Fibroblast of lung (primary cell): ENCODE measurements around the gene OR5P2. TPM values are rescaled to one million over a fixed set of nuclear protein-coding genes. Genes with fewer than 3 reads are reported as not detected.
"Not testable (repeated sequence)": the region's sequence is repeated elsewhere in the genome, so short reads cannot be mapped to it uniquely, and the experiment has no call there.

Experiments used
- DNase-seq, 2 donors: peaks; one replicate each; pipeline versions ENCODE4 v3.0.0 to v3.0.0-alpha.2; 2010; ENCODE audit warnings: low read depth in 2 of 2
- H2AFZ ChIP-seq: 2 replicates; pipeline ENCODE4 v1.5.1; 2012; ENCODE audit warnings: low read length, control low read depth, inconsistent platforms
- H3K27ac ChIP-seq: 2 replicates; pipeline ENCODE4 v1.5.1; 2011; ENCODE audit warnings: low read length, control low read depth; ENCODE audit not compliant: insufficient read depth
- H3K27me3 ChIP-seq: 2 replicates; pipeline ENCODE4 v1.5.1; 2011; ENCODE audit warnings: mild to moderate bottlenecking, low read length; ENCODE audit not compliant: control insufficient read depth, insufficient read depth
- H3K36me3 ChIP-seq: 2 replicates; pipeline ENCODE4 v1.5.1; 2011; ENCODE audit warnings: low read length; ENCODE audit not compliant: control insufficient read depth, insufficient read depth
- H3K4me1 ChIP-seq: 2 replicates; pipeline ENCODE4 v1.5.1; 2011; ENCODE audit warnings: low read length; ENCODE audit not compliant: control insufficient read depth, insufficient read depth; ENCODE audit errors: extremely low read depth
- H3K4me2 ChIP-seq: 2 replicates; pipeline ENCODE4 v1.5.1; 2011; ENCODE audit warnings: low read length, control low read depth; ENCODE audit not compliant: insufficient read depth; ENCODE audit errors: extremely low read depth
- H3K4me3 ChIP-seq, 4 experiments: fragments of 200-600 bp in 1 of 4; sonication (generic) in 1 of 4; replicated peaks in 1 of 4; 2 replicates each; pipeline ENCODE4 v1.5.1; 2011 to 2016; ENCODE audit warnings: low read length in 4 of 4, low read depth in 3 of 4, mild to moderate bottlenecking in 3 of 4, control low read depth in 2 of 4, inconsistent platforms in 1 of 4, mixed read lengths in 1 of 4; ENCODE audit not compliant: insufficient read depth in 1 of 4; ENCODE audit errors: control extremely low read depth in 1 of 4
- H3K79me2 ChIP-seq: 2 replicates; pipeline ENCODE4 v1.5.1; 2012; ENCODE audit warnings: mild to moderate bottlenecking, low read length, inconsistent platforms; ENCODE audit not compliant: control insufficient read depth, insufficient read depth
- H3K9ac ChIP-seq: 2 replicates; pipeline ENCODE4 v1.5.1; 2011; ENCODE audit warnings: mild to moderate bottlenecking, low read length, control low read depth; ENCODE audit not compliant: insufficient read depth
- H3K9me3 ChIP-seq: 2 replicates; pipeline ENCODE4 v1.5.1; 2012; ENCODE audit warnings: low read depth, low read length; ENCODE audit not compliant: control insufficient read depth, insufficient read depth
- H4K20me1 ChIP-seq: 2 replicates; pipeline ENCODE4 v1.5.1; 2011; ENCODE audit warnings: low read length; ENCODE audit not compliant: control insufficient read depth, insufficient read depth; ENCODE audit errors: extremely low read depth
- CTCF ChIP-seq, 2 donors: IDR thresholded peaks in 1 of 2; conservative IDR thresholded peaks in 1 of 2; 1 replicate in 1 of 2; 2 replicates in 1 of 2; pipeline ENCODE4 v1.5.1; 2011 to 2012; ENCODE audit warnings: low read length in 2 of 2, control low read depth in 1 of 2, inconsistent platforms in 1 of 2, low read depth in 1 of 2, mild to moderate bottlenecking in 1 of 2
- EZH2 ChIP-seq: IDR thresholded peaks from 2 replicates; pipeline ENCODE4 v1.5.1; 2012; ENCODE audit warnings: low read length, control low read depth, mild to moderate bottlenecking; ENCODE audit errors: missing control alignments
- polyA plus RNA-seq, 2 donors: library from polyadenylated mRNA; depleted of rRNA in 1 of 2; stranded (reverse) in 1 of 2; unstranded in 1 of 2; fragments of >200 nt; gene quantifications; 2 replicates each; pipeline ENCODE4 v1.2.1, GENCODE V29; 2011 to 2012; ENCODE audit warnings: missing spikeins in 1 of 2
- total RNA-seq: library from RNA; depleted of rRNA; stranded (reverse); fragments of >200 nt; gene quantifications from 2 replicates; pipeline ENCODE4 v1.2.1, GENCODE V29; 2014

Gene OR5P2
- total and polyA plus RNA-seq, 2 donors (not counting 1 experiment from before 2014, with no cell fraction given): 0.17 TPM; not detected in 1

DNA sequence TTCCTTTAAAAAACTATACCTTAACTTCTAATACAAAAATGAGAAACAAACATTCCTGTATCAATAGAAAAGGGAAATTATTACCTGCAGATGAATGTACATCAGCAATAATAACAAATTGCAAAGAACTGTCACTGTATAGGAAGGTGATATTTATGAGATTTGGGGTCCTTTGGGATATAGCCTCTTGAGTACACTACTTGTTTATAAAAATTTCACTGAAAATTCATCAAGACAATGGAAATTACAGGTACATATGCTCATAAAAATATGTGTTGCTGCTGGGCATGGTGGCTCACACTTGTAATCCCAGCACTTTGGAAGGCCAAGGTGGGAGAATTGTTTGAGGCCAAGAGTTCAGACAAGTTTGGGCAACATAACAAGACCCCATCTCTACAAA is 34.0 kb upstream of the OR5P2 start, which contains the start of gene OR5P3:
TSS of gene OR5P3 (minus strand) at position 101 of the 400 bp plus-strand sequence.
- no peaks in the 10 kb centered on the region for H3K36me3 ChIP-seq
- DNase-seq: no peak
- H3K4me1 ChIP-seq: no peaks in the 10 kb centered on the region
- H3K4me2 ChIP-seq: no peak within 1 kb of the TSS
- H3K4me3 ChIP-seq: no peak within 1 kb of the TSS
- no peak within 1 kb of the TSS for H3K9ac ChIP-seq
- H2AFZ ChIP-seq: no peak within 1 kb of the TSS
- H3K27me3 ChIP-seq: no peaks in the 10 kb centered on the region
- no peaks in the 10 kb centered on the region for H3K79me2 ChIP-seq
- H4K20me1 ChIP-seq: no peaks in the 10 kb centered on the region
- H3K9me3 ChIP-seq: no peaks in the 10 kb centered on the region
- TF ChIP-seq CTCF (conservative IDR thresholded peaks at IDR 0.05 in 1 of 2, IDR thresholded peaks at IDR 0.05 in 1 of 2; ENCODE audit: low read depth in 1 of 2, low read length in 2 of 2) (no peak), EZH2 (no peak)
- H3K27ac ChIP-seq: no peak within 1 kb of the TSS

- Histone ChIP-seq H3K4me3 (no peak overlapping the region), H3K4me2 (no peak overlapping the region), H4K20me1 (no peaks in the 10 kb centered on the region), H2AFZ (no peak overlapping the region), H3K36me3 (no peaks in the 10 kb centered on the region), H3K27ac (no peak overlapping the region), H3K27me3 (no peaks in the 10 kb centered on the region), H3K9ac (no peak overlapping the region), H3K9me3 (no peaks in the 10 kb centered on the region), H3K79me2 (no peaks in the 10 kb centered on the region), H3K4me1 (no peaks in the 10 kb centered on the region)
- DNase-seq: no peak
- TF ChIP-seq EZH2 (no peak), CTCF (conservative IDR thresholded peaks at IDR 0.05 in 1 of 2, IDR thresholded peaks at IDR 0.05 in 1 of 2; ENCODE audit: low read depth in 1 of 2, low read length in 2 of 2) (no peak)
Measured at GRCh38 chr11:7826324-7826723, 29.6 kb upstream of the OR5P2 start.

- not testable (repeated sequence) for H3K9ac ChIP-seq, H2AFZ ChIP-seq, H3K27ac ChIP-seq, H3K4me1 ChIP-seq, H3K9me3 ChIP-seq, H3K79me2 ChIP-seq, H4K20me1 ChIP-seq, DNase-seq, H3K27me3 ChIP-seq, H3K4me2 ChIP-seq, H3K36me3 ChIP-seq, H3K4me3 ChIP-seq
Measured at GRCh38 chr11:7820417-7820816, 23.7 kb upstream of the OR5P2 start.

GRCh38 chr11:7814897-7815296 is 18.2 kb upstream of the OR5P2 start:
- not testable (repeated sequence) for H3K4me2 ChIP-seq, H3K27ac ChIP-seq, H3K4me3 ChIP-seq, H3K36me3 ChIP-seq, H4K20me1 ChIP-seq, H3K79me2 ChIP-seq, H3K4me1 ChIP-seq, H3K9me3 ChIP-seq, DNase-seq, H2AFZ ChIP-seq, H3K9ac ChIP-seq, H3K27me3 ChIP-seq

DNA sequence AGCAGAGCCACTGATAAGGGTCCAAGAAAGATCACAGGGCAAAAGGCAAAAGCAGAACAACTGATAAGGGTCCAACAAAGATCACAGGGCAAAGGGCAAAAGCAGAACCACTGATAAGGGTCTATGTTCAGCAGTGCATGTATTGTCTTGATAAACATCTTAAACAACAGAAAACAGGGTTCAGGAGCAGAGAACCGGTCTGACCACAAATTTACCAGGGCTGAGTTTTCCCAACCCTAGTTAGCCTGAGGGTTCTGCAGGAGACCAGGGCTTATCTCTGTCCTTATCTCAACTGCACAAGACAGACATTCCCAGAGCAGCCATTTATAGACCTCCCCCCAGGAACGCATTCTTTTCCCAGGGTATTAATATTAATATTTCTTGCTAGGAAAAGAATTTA is 13.6 kb upstream of the OR5P2 start:
- H4K20me1 ChIP-seq, H3K4me1 ChIP-seq, H2AFZ ChIP-seq, H3K79me2 ChIP-seq, DNase-seq, H3K9ac ChIP-seq, H3K9me3 ChIP-seq, H3K27me3 ChIP-seq, H3K4me2 ChIP-seq, H3K27ac ChIP-seq, H3K4me3 ChIP-seq, H3K36me3 ChIP-seq: not testable (repeated sequence)
